NCI-H1417 treated with DMSO at 0.1 percent for 48 hours (cell line): Measurements from ENCODE around the gene SLC16A9.
"Not testable (repeated sequence)": the region's sequence is repeated elsewhere in the genome, so short reads cannot be mapped to it uniquely, and the experiment has no call there.

Source experiments
- DNase-seq: peaks from one replicate; lab custom pipeline; 2025; lab: John Stamatoyannopoulos, UW

The SLC16A9 gene

GRCh38 chr10:59709395-59710125 lies at the start of gene SLC16A9:
Gene SLC16A9 (minus strand): TSS chr10:59709850. CDS start chr10:59684291, 25,559 bp downstream.
- DNase-seq, result no peak

- DNase-seq, result no peak
Measured at GRCh38 chr10:59757966-59758365, 48.3 kb upstream of the SLC16A9 start.

- DNase-seq, result no peak
Measured at GRCh38 chr10:59754951-59755350, 45.3 kb upstream of the SLC16A9 start.

GRCh38 chr10:59753267-59753666 lies 43.6 kb upstream of the SLC16A9 start, which contains the start of gene MRLN:
Gene MRLN (minus strand): TSS chr10:59753455.
- DNase-seq, result no peak

- DNase-seq, result no peak
Measured at GRCh38 chr10:59752278-59752940, 42.8 kb upstream of the SLC16A9 start.

GRCh38 chr10:59750155-59750945 lies 40.7 kb upstream of the SLC16A9 start:
- no peak for DNase-seq

GRCh38 chr10:59748834-59749233 lies 39.2 kb upstream of the SLC16A9 start:
- DNase-seq, result no peak

GRCh38 chr10:59745163-59745650 lies 35.6 kb upstream of the SLC16A9 start:
- no peak for DNase-seq

GRCh38 chr10:59744762-59745161 lies 35.1 kb upstream of the SLC16A9 start:
- DNase-seq, result not testable (repeated sequence)

GRCh38 chr10:59744156-59744555 lies 34.5 kb upstream of the SLC16A9 start:
- not testable (repeated sequence) for DNase-seq

GRCh38 chr10:59741583-59741982 lies 31.9 kb upstream of the SLC16A9 start:
- no peak for DNase-seq

- DNase-seq, result no peak
Measured at GRCh38 chr10:59741048-59741447, 31.4 kb upstream of the SLC16A9 start.

- DNase-seq, result no peak
Measured at GRCh38 chr10:59736749-59737148, 27.1 kb upstream of the SLC16A9 start.

GRCh38 chr10:59735296-59735695 lies 25.6 kb upstream of the SLC16A9 start:
- DNase-seq, result no peak

- DNase-seq, result no peak
Measured at GRCh38 chr10:59734014-59734462, 24.4 kb upstream of the SLC16A9 start.

GRCh38 chr10:59733321-59734013 lies 23.8 kb upstream of the SLC16A9 start:
- DNase-seq, result not testable (repeated sequence)

- not testable (repeated sequence) for DNase-seq
Measured at GRCh38 chr10:59732849-59733248, 23.2 kb upstream of the SLC16A9 start.

GRCh38 chr10:59729167-59729566 lies 19.5 kb upstream of the SLC16A9 start:
- DNase-seq, result not testable (repeated sequence)

- no peak for DNase-seq
Measured at GRCh38 chr10:59724098-59724938, 14.7 kb upstream of the SLC16A9 start.

GRCh38 chr10:59720377-59720776 lies 10.7 kb upstream of the SLC16A9 start:
- DNase-seq, result no peak

GRCh38 chr10:59719374-59719773 lies 9.7 kb upstream of the SLC16A9 start:
- no peak for DNase-seq
